HG03378 (cell line): ENCODE measurements around the gene B9D1.
"Not testable (repeated sequence)": the region's sequence is repeated elsewhere in the genome, so short reads cannot be mapped to it uniquely, and the experiment has no call there.

Source experiments
- ATAC-seq: cut with Tn5 transposase; IDR thresholded peaks from one replicate; pipeline ENCODE4 v1.9.1; 2021; ENCODE audit warnings: mild to moderate bottlenecking, moderate library complexity; ENCODE audit not compliant: unreplicated experiment

Gene B9D1

GRCh38 chr17:19360772-19361171, 1.8 kb downstream of the B9D1 start:
- no peak for ATAC-seq

- no peak for ATAC-seq
These were observed 2.7 kb downstream of the B9D1 start for GRCh38 chr17:19359856-19360255.

GRCh38 chr17:19359151-19359550, 3.4 kb downstream of the B9D1 start:
- no peak for ATAC-seq

GRCh38 chr17:19357761-19358160, 4.8 kb downstream of the B9D1 start:
- no peak for ATAC-seq

- no peak for ATAC-seq
These were observed 5.2 kb downstream of the B9D1 start for GRCh38 chr17:19357351-19357750.

GRCh38 chr17:19354748-19355147, 7.8 kb downstream of the B9D1 start:
- no peak for ATAC-seq

GRCh38 chr17:19353401-19353800, 9.1 kb downstream of the B9D1 start:
- not testable (repeated sequence) for ATAC-seq

- ATAC-seq = no peak
These were observed 13.7 kb downstream of the B9D1 start for GRCh38 chr17:19348806-19349205.

- no peak for ATAC-seq
These were observed 14.4 kb downstream of the B9D1 start for GRCh38 chr17:19348081-19348650.

GRCh38 chr17:19347323-19348080, 15.0 kb downstream of the B9D1 start:
- no peak for ATAC-seq

GRCh38 chr17:19346351-19347255, 15.9 kb downstream of the B9D1 start:
- no peak for ATAC-seq

- ATAC-seq = no peak
These were observed 16.8 kb downstream of the B9D1 start for GRCh38 chr17:19345486-19346350.

GRCh38 chr17:19345067-19345460, 17.5 kb downstream of the B9D1 start:
- no peak for ATAC-seq

GRCh38 chr17:19344311-19345066, 18.0 kb downstream of the B9D1 start:
- ATAC-seq = no peak

GRCh38 chr17:19343671-19344151, 18.8 kb downstream of the B9D1 start:
- ATAC-seq = no peak

GRCh38 chr17:19343256-19343630, 19.3 kb downstream of the B9D1 start:
- no peak for ATAC-seq

- no peak for ATAC-seq
These were observed 19.8 kb downstream of the B9D1 start for GRCh38 chr17:19342611-19343255.

GRCh38 chr17:19341641-19342610, 20.6 kb downstream of the B9D1 start:
- no peak for ATAC-seq
